GM12864 (cell line): ENCODE measurements around the gene CMC1.

Experiments used
- DNase-seq: peaks from one replicate; pipeline ENCODE4 v3.0.0-alpha.2; 2011; ENCODE audit warnings: low read depth
- H3K4me3 ChIP-seq: 2 replicates; pipeline ENCODE4 v1.5.1; 2011; ENCODE audit warnings: mild to moderate bottlenecking, low read depth, low read length, control low read depth
- TF ChIP-seq, protein P1 (sequence below): IDR thresholded peaks from 2 replicates; pipeline ENCODE4 v1.5.1; 2011; ENCODE audit warnings: low read depth, mild to moderate bottlenecking, moderate library complexity, low read length, control low read depth, inconsistent platforms; ENCODE audit errors: missing control alignments

The CMC1 gene

DNA sequence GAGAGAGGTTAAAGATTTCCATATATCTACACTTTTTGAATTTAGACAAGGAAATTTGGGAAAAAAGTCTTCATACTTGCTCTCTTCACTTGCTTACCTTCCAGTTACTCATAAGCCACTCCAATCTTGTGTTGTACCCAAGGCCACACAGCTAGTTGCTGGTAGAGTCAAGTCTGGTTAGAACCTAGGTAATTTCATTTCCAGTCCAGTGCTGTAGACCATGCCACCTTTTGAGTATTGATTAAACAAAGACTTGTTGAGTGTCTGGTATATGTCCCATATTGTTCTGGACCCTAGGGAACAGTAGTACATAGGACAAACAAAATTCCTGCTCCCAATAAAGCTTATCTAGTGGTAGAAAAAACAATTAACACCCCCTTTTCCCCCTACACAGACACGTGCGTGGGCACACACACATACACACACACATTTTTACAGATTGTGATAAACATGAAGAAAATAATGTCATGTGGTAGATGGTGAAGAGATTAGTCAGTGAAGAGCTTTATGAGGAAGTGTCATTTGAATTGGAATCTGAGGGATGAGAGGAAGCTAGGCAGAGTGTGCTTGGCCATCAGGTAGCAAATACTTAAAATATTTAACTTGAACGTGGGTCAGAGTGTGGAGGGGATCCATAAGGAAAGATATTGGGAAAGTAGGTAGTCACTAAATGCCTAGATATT lies 2.1 kb downstream of the CMC1 start:
- H3K4me3 ChIP-seq, result no peak overlapping the region
- DNase-seq, result no peak
- TF ChIP-seq, protein P1, sequence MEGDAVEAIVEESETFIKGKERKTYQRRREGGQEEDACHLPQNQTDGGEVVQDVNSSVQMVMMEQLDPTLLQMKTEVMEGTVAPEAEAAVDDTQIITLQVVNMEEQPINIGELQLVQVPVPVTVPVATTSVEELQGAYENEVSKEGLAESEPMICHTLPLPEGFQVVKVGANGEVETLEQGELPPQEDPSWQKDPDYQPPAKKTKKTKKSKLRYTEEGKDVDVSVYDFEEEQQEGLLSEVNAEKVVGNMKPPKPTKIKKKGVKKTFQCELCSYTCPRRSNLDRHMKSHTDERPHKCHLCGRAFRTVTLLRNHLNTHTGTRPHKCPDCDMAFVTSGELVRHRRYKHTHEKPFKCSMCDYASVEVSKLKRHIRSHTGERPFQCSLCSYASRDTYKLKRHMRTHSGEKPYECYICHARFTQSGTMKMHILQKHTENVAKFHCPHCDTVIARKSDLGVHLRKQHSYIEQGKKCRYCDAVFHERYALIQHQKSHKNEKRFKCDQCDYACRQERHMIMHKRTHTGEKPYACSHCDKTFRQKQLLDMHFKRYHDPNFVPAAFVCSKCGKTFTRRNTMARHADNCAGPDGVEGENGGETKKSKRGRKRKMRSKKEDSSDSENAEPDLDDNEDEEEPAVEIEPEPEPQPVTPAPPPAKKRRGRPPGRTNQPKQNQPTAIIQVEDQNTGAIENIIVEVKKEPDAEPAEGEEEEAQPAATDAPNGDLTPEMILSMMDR, result no peak

GRCh38 chr3:28244491-28244890 lies 3.1 kb downstream of the CMC1 start:
- DNase-seq, result no peak
- TF ChIP-seq, protein P1, result no peak

GRCh38 chr3:28247286-28247685 lies 5.9 kb downstream of the CMC1 start:
- no peak for DNase-seq
- no peak overlapping the region for H3K4me3 ChIP-seq
- TF ChIP-seq, protein P1, result no peak

More at GRCh38 chr3:28244491-28244890, 3.1 kb downstream of the CMC1 start:
- no peak overlapping the region for H3K4me3 ChIP-seq

DNA sequence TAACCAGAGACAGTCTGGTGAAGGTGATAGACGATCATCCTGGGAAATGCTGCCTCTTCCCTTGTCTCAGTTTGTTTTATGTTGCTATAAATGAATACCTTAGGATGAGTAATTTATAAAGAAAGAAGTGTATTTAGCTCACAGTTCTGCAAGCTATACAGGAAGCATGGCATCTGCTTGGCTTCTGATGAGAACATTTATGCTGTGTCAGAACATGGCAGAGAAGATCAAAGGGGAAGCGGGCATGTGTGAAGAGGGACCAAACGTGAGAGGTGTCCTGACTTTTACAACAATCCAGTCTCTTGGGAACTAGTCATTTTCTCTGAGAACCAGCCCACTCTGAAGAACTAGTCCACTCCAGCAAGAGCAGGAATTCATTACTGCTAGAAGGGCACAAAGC lies 9.6 kb downstream of the CMC1 start:
- no peak overlapping the region for H3K4me3 ChIP-seq
- DNase-seq, result no peak
- TF ChIP-seq, protein P1, result no peak

GRCh38 chr3:28252001-28252431 lies 10.6 kb downstream of the CMC1 start:
- DNase-seq, result no peak
- no peak overlapping the region for H3K4me3 ChIP-seq
- TF ChIP-seq, protein P1, result no peak

- no peak overlapping the region for H3K4me3 ChIP-seq
- TF ChIP-seq, protein P1, result no peak
- no peak for DNase-seq
Observed at GRCh38 chr3:28253040-28253715, 11.8 kb downstream of the CMC1 start.
